HL-60 (cell line): ENCODE measurements around the gene AAK1.
A peak's percentile ranks its signal among the peaks of the same experiment; 100 is the strongest.

ENCODE experiments used
- DNase-seq, 2 experiments: peaks; one replicate each; pipeline ENCODE4 v3.0.0-alpha.2; 2010 to 2020; ENCODE audit warnings: low read depth in 1 of 2, low spot score in 1 of 2
- H3K27ac ChIP-seq: fragments of 250-450 bp; sonication (Bioruptor Pico); replicated peaks from 2 replicates; pipeline ENCODE4 v1.5.1; 2020; ENCODE audit warnings: mild to moderate bottlenecking, moderate library complexity
- H3K27me3 ChIP-seq: fragments of 250-450 bp; sonication (Bioruptor Pico); 2 replicates; pipeline ENCODE4 v1.5.1; 2021; ENCODE audit warnings: mild to moderate bottlenecking, moderate library complexity; ENCODE audit not compliant: insufficient read depth, poor library complexity, severe bottlenecking
- H3K4me3 ChIP-seq: replicated peaks from 2 replicates; pipeline ENCODE4 v1.5.1; 2011; ENCODE audit warnings: mild to moderate bottlenecking, control low read depth, low read length; ENCODE audit not compliant: insufficient read depth
- CTCF ChIP-seq: IDR thresholded peaks from one replicate; pipeline ENCODE4 v1.5.1; 2011; ENCODE audit warnings: low read length, control low read depth, inconsistent platforms; ENCODE audit not compliant: insufficient read depth
- GABPA ChIP-seq: IDR thresholded peaks from 2 replicates; pipeline ENCODE4 v1.6.1; 2012; ENCODE audit warnings: low read depth
- POLR2AphosphoS5 ChIP-seq: IDR thresholded peaks from 2 replicates; pipeline ENCODE4 v1.6.1; 2012; ENCODE audit warnings: low read depth
- SPI1 ChIP-seq: IDR thresholded peaks from 2 replicates; pipeline ENCODE4 v1.6.1; 2012; ENCODE audit warnings: low read depth, mild to moderate bottlenecking, borderline replicate concordance
- TF ChIP-seq, protein P1 (sequence below): IDR thresholded peaks from 2 replicates; pipeline ENCODE4 v1.6.1; 2012; ENCODE audit warnings: low read depth; ENCODE audit not compliant: insufficient replicate concordance

The AAK1 gene

GRCh38 chr2:69501301-69501700 is 142.2 kb downstream of the AAK1 start:
- DNase-seq, result no peak
- H3K27me3 ChIP-seq, result no peaks in the 10 kb centered on the region
- H3K27ac ChIP-seq, result no peak overlapping the region
- TF ChIP-seq POLR2AphosphoS5 (no peak), SPI1 (no peak), GABPA (no peak), CTCF (no peak)
- TF ChIP-seq, protein P1, sequence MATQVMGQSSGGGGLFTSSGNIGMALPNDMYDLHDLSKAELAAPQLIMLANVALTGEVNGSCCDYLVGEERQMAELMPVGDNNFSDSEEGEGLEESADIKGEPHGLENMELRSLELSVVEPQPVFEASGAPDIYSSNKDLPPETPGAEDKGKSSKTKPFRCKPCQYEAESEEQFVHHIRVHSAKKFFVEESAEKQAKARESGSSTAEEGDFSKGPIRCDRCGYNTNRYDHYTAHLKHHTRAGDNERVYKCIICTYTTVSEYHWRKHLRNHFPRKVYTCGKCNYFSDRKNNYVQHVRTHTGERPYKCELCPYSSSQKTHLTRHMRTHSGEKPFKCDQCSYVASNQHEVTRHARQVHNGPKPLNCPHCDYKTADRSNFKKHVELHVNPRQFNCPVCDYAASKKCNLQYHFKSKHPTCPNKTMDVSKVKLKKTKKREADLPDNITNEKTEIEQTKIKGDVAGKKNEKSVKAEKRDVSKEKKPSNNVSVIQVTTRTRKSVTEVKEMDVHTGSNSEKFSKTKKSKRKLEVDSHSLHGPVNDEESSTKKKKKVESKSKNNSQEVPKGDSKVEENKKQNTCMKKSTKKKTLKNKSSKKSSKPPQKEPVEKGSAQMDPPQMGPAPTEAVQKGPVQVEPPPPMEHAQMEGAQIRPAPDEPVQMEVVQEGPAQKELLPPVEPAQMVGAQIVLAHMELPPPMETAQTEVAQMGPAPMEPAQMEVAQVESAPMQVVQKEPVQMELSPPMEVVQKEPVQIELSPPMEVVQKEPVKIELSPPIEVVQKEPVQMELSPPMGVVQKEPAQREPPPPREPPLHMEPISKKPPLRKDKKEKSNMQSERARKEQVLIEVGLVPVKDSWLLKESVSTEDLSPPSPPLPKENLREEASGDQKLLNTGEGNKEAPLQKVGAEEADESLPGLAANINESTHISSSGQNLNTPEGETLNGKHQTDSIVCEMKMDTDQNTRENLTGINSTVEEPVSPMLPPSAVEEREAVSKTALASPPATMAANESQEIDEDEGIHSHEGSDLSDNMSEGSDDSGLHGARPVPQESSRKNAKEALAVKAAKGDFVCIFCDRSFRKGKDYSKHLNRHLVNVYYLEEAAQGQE, result no peak
- no peak overlapping the region for H3K4me3 ChIP-seq

DNA sequence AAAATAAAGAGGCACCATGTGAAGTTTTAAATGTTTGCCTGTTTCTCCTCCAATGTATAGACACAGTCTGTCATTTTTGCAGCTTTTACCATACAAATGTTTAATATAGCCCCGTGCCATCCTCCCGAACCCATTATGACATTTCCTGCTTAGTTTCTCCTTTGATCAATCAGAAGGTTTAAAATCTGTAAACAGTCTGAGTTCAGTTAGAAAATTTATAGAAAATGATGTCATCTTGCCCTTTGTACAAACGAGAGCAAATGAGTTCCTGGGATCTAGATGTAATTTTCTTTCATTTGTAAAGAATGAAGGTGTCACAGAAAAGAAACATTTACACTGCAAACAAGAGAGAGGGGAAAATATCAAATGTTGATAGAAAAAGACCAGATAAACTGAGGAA is 143.6 kb downstream of the AAK1 start:
- no peak for TF ChIP-seq POLR2AphosphoS5
- TF ChIP-seq, protein P1, result no peak
- H3K4me3 ChIP-seq, result no peak overlapping the region
- no peak for DNase-seq
- H3K27me3 ChIP-seq, result no peaks in the 10 kb centered on the region
- H3K27ac ChIP-seq, result no peak overlapping the region

GRCh38 chr2:69499242-69499641 is 144.3 kb downstream of the AAK1 start:
- Histone ChIP-seq H3K27me3 (no peaks in the 10 kb centered on the region), H3K27ac (no peak overlapping the region), H3K4me3 (no peak overlapping the region)
- TF ChIP-seq POLR2AphosphoS5 (no peak), SPI1 (peak; percentile 22; the same call in 1 of the 2 replicates)
- TF ChIP-seq, protein P1, result no peak
- DNase-seq, result no peak

DNA sequence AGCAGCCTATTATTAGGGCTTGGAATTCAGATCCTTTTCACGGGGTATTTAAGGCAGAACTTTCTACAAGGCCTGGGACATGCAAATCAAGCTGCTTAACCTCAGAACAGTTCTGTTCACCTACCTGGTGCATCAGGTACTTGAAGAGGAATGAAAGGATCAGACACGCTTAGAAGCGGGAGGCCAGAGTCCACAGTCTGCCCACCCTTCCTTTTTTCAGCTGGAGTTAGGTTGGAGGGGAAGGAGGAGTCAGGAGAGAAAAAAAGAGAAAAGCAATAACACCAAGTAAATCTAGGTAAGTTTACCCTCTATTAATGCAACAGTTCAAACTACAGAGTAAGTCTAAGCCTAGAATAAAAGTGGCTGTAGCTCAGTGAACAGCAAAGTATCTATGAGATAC is 147.7 kb downstream of the AAK1 start:
- no peak for DNase-seq
- Histone ChIP-seq H3K27me3 (no peaks in the 10 kb centered on the region), H3K4me3 (no peak overlapping the region), H3K27ac (no peak overlapping the region)
- TF ChIP-seq, protein P1, result no peak
- TF ChIP-seq CTCF (no peak), POLR2AphosphoS5 (no peak), SPI1 (no peak), GABPA (no peak)
